Fibroblast of skin of left quadriceps (primary cell): ENCODE measurements around the gene RABGAP1.
"Not testable (repeated sequence)": the region's sequence is repeated elsewhere in the genome, so short reads cannot be mapped to it uniquely, and the experiment has no call there.

Experiments used
- DNase-seq, 2 experiments: peaks; one replicate each; pipeline ENCODE4 v3.0.0-alpha.2; 2013; ENCODE audit warnings: low read depth in 2 of 2

Gene RABGAP1

GRCh38 chr9:122940749-122941581 is at the start of gene RABGAP1:
Gene RABGAP1, plus strand, starts transcription at chr9:122941020. Its CDS starts 16,040 bp downstream, at chr9:122957060.
- DNase-seq: peak; percentile 96

GRCh38 chr9:122897969-122898368 is 42.9 kb upstream of the RABGAP1 start:
- no peak for DNase-seq

- no peak for DNase-seq
Observed at GRCh38 chr9:122900791-122901190, 40.0 kb upstream of the RABGAP1 start.

- no peak for DNase-seq
Observed at GRCh38 chr9:122904466-122904822, 36.4 kb upstream of the RABGAP1 start.

- DNase-seq: peak; percentile 100
Observed at GRCh38 chr9:122904823-122905710, 35.8 kb upstream of the RABGAP1 start, which contains the start of gene RC3H2. Gene RC3H2, minus strand, starts transcription at chr9:122905359. Its CDS starts 7,850 bp downstream, at chr9:122897509.

GRCh38 chr9:122906122-122906521 is 34.7 kb upstream of the RABGAP1 start:
- not testable (repeated sequence) for DNase-seq

- no peak for DNase-seq
Observed at GRCh38 chr9:122912671-122912963, 28.2 kb upstream of the RABGAP1 start.

GRCh38 chr9:122912964-122913673 is 27.7 kb upstream of the RABGAP1 start, which contains the start of gene ZBTB6:
Gene ZBTB6, minus strand, starts transcription at chr9:122913323. Its CDS starts 1,251 bp downstream, at chr9:122912072.
- peak; percentile 66 to 67 for DNase-seq

GRCh38 chr9:122918310-122918709 is 22.5 kb upstream of the RABGAP1 start:
- no peak for DNase-seq

GRCh38 chr9:122922713-122923112 is 18.1 kb upstream of the RABGAP1 start:
- DNase-seq: no peak

- DNase-seq: no peak
Observed at GRCh38 chr9:122923947-122924346, 16.9 kb upstream of the RABGAP1 start.

- DNase-seq: no peak
Observed at GRCh38 chr9:122929796-122930354, 10.9 kb upstream of the RABGAP1 start.

- DNase-seq: no peak
Observed at GRCh38 chr9:122930541-122931225, 10.1 kb upstream of the RABGAP1 start.

GRCh38 chr9:122931226-122932121 is 9.3 kb upstream of the RABGAP1 start, which contains the start of gene ZBTB26:
Gene ZBTB26, minus strand, starts transcription at chr9:122931512. Its CDS starts 11,578 bp downstream, at chr9:122919934.
- peak; percentile 78 to 79 for DNase-seq

- DNase-seq: no peak
Observed at GRCh38 chr9:122936464-122936863, 4.4 kb upstream of the RABGAP1 start.

GRCh38 chr9:122936883-122937282 is 3.9 kb upstream of the RABGAP1 start:
- no peak for DNase-seq

GRCh38 chr9:122939601-122940000 is 1.2 kb upstream of the RABGAP1 start:
- no peak for DNase-seq

GRCh38 chr9:122940454-122940748 is 419 bp upstream of the RABGAP1 start:
- no peak for DNase-seq

- no peak for DNase-seq
Observed at GRCh38 chr9:122941582-122942234, 888 bp downstream of the RABGAP1 start.
